ENCODE data around the gene HBS1L. TPM values are rescaled to one million over a fixed set of nuclear protein-coding genes. Genes with fewer than 3 reads are reported as not detected.

Gene HBS1L
- total RNA-seq, 1 donor from 2014 or later, result 77.7 TPM

DNA sequence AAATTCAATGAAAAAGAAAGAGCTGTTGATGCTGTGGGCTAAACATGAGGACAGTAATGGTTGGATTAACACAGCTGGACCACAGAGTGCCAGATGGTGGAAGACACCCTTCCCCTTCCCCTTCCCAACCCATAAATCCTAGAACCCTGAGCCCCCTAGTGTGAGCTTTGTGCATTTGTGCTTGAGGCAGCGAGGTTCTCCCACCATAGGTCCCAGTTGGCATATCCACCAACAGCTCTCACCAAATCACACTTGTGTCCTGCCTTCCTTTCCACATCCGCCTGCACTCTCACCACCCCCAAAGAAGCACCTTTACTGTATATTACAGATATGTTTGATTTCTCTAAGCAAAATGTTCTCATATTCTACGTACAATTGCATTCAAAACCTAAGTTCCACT, 32.8 kb upstream of the HBS1L start:
- H3K4me1 Mint-ChIP-seq (ENCODE audit: unreplicated experiment), result no peaks in the 10 kb centered on the region
- no peak overlapping the region for H3K27ac Mint-ChIP-seq (ENCODE audit: unreplicated experiment)
- no peak overlapping the region for H3K4me3 Mint-ChIP-seq (ENCODE audit: unreplicated experiment)
- peaks cover 8% of the 10 kb centered on the region for H3K9me3 Mint-ChIP-seq (ENCODE audit: unreplicated experiment)
- no peak for DNase-seq (ENCODE audit: extremely low spot score, unreplicated experiment)
- H3K36me3 Mint-ChIP-seq (ENCODE audit: unreplicated experiment), result peaks cover 2% of the 10 kb centered on the region
- H3K27me3 Mint-ChIP-seq (ENCODE audit: unreplicated experiment), result peaks cover 43% of the 10 kb centered on the region
- TF ChIP-seq, protein P1, sequence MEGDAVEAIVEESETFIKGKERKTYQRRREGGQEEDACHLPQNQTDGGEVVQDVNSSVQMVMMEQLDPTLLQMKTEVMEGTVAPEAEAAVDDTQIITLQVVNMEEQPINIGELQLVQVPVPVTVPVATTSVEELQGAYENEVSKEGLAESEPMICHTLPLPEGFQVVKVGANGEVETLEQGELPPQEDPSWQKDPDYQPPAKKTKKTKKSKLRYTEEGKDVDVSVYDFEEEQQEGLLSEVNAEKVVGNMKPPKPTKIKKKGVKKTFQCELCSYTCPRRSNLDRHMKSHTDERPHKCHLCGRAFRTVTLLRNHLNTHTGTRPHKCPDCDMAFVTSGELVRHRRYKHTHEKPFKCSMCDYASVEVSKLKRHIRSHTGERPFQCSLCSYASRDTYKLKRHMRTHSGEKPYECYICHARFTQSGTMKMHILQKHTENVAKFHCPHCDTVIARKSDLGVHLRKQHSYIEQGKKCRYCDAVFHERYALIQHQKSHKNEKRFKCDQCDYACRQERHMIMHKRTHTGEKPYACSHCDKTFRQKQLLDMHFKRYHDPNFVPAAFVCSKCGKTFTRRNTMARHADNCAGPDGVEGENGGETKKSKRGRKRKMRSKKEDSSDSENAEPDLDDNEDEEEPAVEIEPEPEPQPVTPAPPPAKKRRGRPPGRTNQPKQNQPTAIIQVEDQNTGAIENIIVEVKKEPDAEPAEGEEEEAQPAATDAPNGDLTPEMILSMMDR (IDR thresholded peaks at IDR 0.05), result no peak

DNA sequence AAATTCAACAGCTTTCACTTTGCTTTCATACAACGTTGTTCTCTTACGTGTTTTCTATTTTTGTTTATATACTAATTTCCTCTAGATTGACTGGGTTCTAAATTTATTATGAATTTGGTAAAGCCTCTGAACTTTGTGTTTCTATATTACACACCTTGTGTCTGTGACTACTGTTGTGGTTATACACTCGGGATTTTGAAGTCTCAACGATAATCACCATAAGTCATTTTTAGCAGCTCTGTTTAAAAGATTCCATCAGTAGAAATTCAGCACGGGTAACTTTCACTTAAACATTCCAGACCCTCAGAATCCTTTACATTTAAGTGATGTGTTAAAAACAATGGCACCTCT, 31.8 kb upstream of the HBS1L start:
- Mint-ChIP-seq H3K27ac (ENCODE audit: unreplicated experiment) (no peak overlapping the region), H3K27me3 (ENCODE audit: unreplicated experiment) (peaks cover 46% of the 10 kb centered on the region), H3K4me1 (ENCODE audit: unreplicated experiment) (no peaks in the 10 kb centered on the region), H3K4me3 (ENCODE audit: unreplicated experiment) (no peak overlapping the region), H3K9me3 (ENCODE audit: unreplicated experiment) (peaks cover 12% of the 10 kb centered on the region), H3K36me3 (ENCODE audit: unreplicated experiment) (peaks cover 2% of the 10 kb centered on the region)
- no peak for DNase-seq (ENCODE audit: extremely low spot score, unreplicated experiment)
- TF ChIP-seq, protein P1 (IDR thresholded peaks at IDR 0.05), result no peak

DNA sequence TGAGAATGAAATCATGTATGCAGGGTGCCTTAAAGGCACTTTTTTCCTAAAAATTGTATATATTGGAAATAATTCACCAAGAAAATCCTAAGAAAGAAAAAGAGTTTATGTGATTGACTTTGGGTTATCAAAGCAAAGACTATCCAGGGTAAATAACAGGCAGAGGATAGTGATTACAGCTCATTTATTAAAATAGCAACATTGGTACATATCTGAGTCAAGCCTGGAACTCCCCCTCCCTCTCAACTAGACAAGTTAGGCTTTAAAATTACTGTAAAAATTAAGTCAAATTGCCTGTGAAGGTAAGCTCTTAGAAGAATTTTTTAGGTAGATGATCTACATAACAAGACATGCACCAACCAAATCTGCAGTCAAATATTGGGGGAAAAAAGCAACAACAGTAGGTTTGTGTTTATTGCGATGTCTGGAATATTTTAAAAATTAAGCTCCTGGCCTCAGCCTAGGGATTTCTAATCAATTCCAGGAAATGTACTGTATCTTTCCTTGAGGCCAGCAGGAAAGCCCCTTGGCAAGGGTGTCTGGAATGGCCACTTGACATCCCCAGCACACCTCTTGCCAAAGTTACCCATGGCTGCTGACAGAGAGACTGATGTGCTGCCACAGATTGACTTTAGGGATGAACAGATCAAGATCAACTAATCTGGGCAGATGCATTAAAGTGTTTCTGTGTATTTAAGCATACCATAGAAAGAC, 31.2 kb upstream of the HBS1L start:
- H3K36me3 Mint-ChIP-seq (ENCODE audit: unreplicated experiment), result peaks cover 2% of the 10 kb centered on the region
- H3K4me3 Mint-ChIP-seq (ENCODE audit: unreplicated experiment), result no peak overlapping the region
- TF ChIP-seq, protein P1 (IDR thresholded peaks at IDR 0.05), result no peak
- H3K4me1 Mint-ChIP-seq (ENCODE audit: unreplicated experiment), result no peaks in the 10 kb centered on the region
- H3K27ac Mint-ChIP-seq (ENCODE audit: unreplicated experiment), result no peak overlapping the region
- peaks cover 12% of the 10 kb centered on the region for H3K9me3 Mint-ChIP-seq (ENCODE audit: unreplicated experiment)
- peaks cover 45% of the 10 kb centered on the region for H3K27me3 Mint-ChIP-seq (ENCODE audit: unreplicated experiment)
- no peak for DNase-seq (ENCODE audit: extremely low spot score, unreplicated experiment)

DNA sequence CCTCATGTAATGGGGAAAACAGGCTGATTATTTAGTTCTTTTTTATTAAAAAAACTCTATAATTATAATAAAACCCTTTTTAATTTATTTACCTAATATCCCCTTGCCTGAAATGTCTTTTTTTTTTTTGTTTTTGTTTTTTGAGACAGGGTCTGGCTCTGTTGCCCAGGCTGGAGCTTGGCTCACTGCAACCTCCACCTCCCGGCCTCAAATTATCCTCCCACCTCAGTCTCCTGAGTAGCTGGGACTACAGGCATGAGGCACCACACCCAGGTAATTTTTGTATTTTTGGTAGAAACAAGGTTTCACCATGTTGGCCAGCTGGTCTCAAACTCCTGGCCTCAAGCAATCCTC, 30.3 kb upstream of the HBS1L start:
- TF ChIP-seq, protein P1 (IDR thresholded peaks at IDR 0.05), result no peak
- Mint-ChIP-seq H3K27ac (ENCODE audit: unreplicated experiment) (no peak overlapping the region), H3K4me3 (ENCODE audit: unreplicated experiment) (no peak overlapping the region), H3K9me3 (ENCODE audit: unreplicated experiment) (peaks cover 12% of the 10 kb centered on the region), H3K27me3 (ENCODE audit: unreplicated experiment) (peaks cover 42% of the 10 kb centered on the region), H3K36me3 (ENCODE audit: unreplicated experiment) (peaks cover 2% of the 10 kb centered on the region), H3K4me1 (ENCODE audit: unreplicated experiment) (no peaks in the 10 kb centered on the region)
- DNase-seq (ENCODE audit: extremely low spot score, unreplicated experiment), result no peak

DNA sequence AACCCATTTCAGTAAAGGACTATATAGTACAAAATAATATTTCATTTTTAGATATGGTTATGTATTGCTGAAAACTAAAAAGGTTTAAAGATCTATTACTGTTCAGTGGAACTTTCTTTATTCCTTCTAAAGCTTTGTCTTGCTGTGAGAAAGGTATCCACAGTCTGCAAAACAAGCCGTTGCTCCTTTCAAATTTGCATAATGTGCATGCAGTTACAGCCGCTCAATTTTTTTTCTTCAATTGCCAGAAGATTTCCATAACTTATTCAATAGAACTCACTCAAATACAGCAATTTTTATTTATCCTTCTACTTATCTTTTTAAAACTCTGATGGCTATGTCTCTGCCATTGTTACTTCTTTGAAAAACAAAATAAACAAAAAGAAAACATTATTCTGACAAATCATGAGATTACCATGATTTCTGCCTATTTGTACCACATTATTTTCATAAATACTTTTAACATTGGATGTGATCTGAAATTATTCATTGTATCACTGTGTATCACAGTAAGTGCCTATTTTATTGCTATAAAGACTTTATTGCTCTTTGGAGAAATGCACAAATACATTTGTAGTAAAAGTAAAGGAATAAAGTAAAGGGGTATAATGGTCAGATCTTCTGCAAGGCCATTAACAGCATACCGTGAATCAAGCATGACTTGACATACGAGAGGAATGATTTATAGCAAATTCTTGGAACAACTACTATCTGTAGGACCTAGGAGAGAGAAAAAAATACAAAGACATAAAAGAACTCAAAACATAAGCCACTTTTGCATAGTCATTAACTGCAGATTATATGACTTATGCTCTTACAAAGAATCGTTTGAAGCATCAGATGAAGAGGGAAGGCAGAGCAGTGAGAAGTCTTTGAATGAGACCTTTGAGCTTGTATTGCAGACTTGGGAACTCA, 29.6 kb upstream of the HBS1L start:
- Mint-ChIP-seq H3K36me3 (ENCODE audit: unreplicated experiment) (peaks cover 2% of the 10 kb centered on the region), H3K27me3 (ENCODE audit: unreplicated experiment) (peaks cover 44% of the 10 kb centered on the region), H3K27ac (ENCODE audit: unreplicated experiment) (no peak overlapping the region), H3K4me1 (ENCODE audit: unreplicated experiment) (no peaks in the 10 kb centered on the region), H3K9me3 (ENCODE audit: unreplicated experiment) (peaks cover 12% of the 10 kb centered on the region), H3K4me3 (ENCODE audit: unreplicated experiment) (no peak overlapping the region)
- no peak for DNase-seq (ENCODE audit: extremely low spot score, unreplicated experiment)
- TF ChIP-seq, protein P1 (IDR thresholded peaks at IDR 0.05), result no peak

Measured in osteocyte (in vitro differentiated cells).